ENCODE results near the gene CHPF2. TPM values are rescaled to one million over a fixed set of nuclear protein-coding genes. Genes with fewer than 3 reads are reported as not detected.
A peak's percentile ranks its signal among the peaks of the same experiment; 100 is the strongest.

CHPF2 gene
- total RNA-seq, 1 experiment from 2014 or later = 90.1 TPM

DNA sequence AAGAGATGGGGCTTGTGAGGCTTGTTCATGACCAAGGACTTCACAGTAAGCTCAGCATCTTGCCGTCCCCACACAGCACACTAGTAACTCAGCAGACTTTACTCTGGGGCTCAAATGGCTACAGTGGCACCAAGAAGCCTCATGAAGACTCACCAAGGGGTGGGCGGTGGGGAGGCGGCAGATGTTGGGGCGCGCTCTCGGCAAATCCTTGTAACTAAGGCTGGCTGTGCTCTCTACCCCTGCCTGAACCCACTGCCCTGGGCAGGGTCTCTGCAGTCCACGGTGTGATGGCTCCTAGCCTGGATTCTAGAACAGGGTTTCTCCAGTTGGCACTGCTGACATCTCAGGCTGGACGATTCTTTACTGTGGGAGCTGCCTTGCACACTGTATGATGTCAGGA, 28.6 kb downstream of the CHPF2 start:
- no peak for DNase-seq (ENCODE audit: low read depth)

DNA sequence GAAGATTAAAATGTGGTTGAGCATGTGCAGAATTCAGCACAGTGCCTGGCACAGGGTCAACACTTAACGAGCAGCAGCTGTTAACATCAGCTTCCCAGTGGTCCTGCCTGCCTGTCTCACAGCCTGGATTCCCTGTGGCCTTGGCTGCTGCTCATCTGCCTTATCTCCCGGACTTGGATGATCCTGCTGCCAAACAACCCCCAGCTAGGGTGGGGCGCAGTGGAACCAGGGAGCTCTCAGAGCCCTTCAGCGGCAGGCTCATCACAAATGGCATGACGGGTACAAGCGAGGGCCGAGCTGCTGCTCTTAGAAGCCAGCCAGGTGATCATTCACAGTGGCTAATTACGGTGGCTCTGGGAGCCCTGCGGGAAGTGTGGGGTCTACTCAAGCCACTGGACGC, 29.2 kb downstream of the CHPF2 start:
- DNase-seq (ENCODE audit: low read depth) = no peak

DNA sequence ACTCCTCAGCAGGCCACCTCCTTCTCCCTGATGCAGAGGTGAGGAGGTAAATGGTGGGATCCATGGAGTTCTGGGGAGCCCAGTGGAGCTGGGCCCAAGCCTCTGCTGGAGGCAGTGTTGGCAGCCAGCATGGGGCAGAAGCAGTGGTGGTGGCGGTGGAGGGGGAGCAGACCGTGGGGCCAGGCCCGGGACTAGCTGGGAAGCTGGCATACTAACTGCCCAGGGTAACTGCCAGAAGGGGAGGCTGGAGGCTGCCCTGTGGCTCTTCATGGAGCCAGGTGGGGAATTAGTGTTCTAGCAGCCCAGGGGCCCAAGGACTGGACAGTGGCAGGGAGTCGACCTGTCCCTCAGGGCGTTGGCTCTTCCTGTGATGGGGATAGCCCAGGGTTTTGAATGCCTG, 32.3 kb downstream of the CHPF2 start:
- no peak for DNase-seq (ENCODE audit: low read depth)

DNA sequence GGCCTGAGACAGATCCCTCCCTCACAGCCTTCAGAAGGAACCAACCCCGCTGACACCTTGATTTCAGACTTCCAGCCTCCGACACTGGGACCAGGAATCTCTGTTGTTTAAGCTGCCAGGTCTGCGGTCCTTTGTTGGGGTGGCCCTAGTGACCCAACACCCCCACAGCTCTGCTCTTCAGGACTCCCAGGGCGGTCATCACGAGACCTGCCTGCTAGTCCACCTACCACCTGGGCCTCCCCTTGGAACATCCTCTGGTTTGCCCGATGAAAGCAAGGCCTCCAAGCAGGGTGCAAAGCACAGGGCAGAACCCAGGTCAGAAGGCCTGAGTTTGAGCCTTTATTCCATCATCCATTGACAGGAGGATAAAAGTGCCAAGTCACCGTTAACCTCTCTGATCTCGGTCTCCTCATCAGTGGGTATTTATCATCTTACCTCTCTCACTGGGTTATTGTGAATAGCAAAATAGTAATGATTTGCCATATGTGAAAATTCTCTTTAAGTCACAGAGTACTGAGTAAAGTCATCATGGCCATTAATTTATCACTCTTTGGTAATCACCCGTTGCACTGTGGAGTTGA, 33.2 kb downstream of the CHPF2 start:
- DNase-seq (ENCODE audit: low read depth) = no peak

- no peak for DNase-seq (ENCODE audit: low read depth)
Measured at GRCh38 chr7:151269511-151269910, 37.2 kb downstream of the CHPF2 start.

GRCh38 chr7:151271699-151272355, 39.5 kb downstream of the CHPF2 start:
- no peak for DNase-seq (ENCODE audit: low read depth)

DNA sequence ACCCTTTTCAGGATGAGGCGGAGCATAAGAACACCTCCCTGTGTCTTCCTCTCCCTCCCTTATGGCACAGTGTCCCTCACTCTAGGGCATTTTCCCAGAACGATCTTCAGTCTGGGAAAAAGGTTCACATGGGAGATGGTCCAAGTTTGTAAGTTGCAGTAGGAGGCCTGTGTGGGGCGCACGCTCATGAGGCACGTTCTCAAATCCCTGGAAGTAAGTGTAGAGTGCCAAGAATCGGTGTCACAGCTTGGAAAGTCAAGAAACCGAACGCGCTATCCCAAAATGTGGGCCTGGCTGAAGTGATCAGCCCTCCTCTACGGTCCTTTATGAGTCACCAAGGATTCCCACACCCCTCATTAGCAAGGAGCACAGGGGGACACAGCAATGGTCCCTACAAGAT, 40.1 kb downstream of the CHPF2 start:
- no peak for DNase-seq (ENCODE audit: low read depth)

DNA sequence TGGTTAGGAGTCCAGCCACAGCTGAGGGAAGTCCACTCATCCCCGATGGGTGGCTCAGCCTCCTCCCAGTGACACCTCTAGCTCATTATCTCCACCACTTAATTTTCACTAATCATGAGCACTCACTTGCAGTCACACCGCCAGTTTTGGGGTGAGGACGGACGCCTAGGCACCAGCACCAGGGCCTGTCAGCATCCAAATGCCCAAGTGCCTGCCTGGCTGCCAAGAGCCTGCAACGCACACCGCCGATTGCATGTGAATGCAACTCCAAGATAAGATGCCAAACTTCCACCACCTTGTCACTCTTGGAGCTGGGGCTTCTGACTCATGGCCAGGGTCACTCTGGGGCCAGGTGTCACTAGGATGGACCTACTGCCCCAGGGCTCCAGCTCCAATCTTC, 40.6 kb downstream of the CHPF2 start:
- DNase-seq (ENCODE audit: low read depth) = no peak

GRCh38 chr7:151273651-151274390, 41.5 kb downstream of the CHPF2 start:
- DNase-seq (ENCODE audit: low read depth) = no peak

DNA sequence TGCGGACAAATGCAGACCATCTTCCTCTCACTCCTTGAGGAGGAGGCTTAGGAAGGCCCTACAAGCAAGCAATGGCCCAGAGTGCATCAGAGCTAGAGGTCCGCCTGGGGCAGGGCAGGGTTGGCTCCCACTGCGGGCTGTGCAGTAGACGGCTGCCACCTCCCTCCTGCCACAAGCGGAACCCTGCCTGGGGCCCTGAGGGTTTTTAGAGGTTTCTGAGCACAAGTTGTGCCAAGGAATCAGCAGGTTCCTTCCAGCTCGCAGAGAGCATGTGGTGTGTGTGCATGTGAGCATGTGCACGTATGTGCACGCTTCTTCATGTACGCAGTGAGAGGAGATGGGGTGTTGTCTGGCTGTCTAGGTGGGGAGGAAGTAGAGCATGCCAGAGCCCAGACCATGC, 42.1 kb downstream of the CHPF2 start:
- DNase-seq (ENCODE audit: low read depth) = no peak

GRCh38 chr7:151274936-151275812, 42.9 kb downstream of the CHPF2 start:
- DNase-seq (ENCODE audit: low read depth) = no peak

DNA sequence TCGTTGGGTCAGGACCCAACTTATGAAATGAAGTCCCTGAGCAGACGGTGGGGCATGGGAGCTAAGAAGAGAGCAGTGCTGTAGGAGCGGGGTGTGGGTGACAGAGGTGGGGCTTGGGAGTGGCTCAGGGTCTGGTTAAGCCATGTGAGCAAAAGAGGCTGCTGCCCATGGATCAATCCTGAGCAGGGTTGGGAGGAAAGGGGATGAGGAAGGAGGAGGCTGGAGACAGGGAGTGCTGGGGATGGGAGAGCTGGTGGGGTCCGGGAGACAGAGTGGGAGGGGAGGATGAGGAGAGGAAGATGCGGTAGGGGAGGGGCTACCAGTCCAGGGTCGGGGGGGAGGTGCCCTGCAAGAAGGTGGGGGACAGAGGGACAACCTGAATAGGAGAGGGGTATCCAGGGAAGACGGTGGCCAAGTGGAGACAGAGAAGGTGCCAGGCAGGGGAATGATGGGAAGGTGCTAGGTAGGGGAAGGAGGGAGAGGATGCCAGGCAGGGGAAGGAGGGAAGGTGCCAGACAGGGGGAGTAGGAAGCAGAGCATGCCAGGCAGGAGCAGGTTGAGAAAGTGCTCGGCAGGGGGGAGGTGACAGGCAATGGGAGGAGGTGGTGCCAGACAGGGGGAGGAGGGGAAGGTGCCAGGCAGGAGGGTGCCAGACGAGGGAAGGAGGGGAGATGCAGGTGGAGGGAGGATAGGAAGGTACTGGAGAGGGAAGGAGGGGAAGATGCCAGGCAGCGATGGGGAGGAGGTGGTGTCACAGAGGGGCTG, 43.7 kb downstream of the CHPF2 start:
- no peak for DNase-seq (ENCODE audit: low read depth)

- peak; percentile 28 for DNase-seq (ENCODE audit: low read depth)
Measured at GRCh38 chr7:151276666-151277590, 44.6 kb downstream of the CHPF2 start.

DNA sequence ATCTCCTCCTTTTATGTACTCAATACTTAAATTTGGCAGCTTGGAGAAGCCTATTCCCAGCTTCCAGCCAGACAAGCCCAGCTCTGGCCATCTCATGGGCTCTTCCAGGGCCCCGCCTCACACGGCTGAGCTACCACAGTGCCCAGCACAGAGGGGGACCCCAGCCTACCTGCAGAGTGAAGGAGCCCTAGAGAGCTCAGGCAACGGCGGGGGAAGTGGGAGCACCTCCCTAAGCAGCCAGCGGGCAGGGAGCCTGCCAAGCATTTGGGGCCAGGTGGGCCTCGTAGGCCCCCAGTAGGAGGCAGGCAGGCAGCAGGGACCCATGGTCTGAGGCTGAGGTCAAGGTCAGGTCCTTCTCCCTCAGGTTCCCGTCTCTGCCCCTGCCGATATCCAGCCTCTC, 45.3 kb downstream of the CHPF2 start:
- no peak for DNase-seq (ENCODE audit: low read depth)

- no peak for DNase-seq (ENCODE audit: low read depth)
Measured at GRCh38 chr7:151278949-151279348, 46.7 kb downstream of the CHPF2 start.

- no peak for DNase-seq (ENCODE audit: low read depth)
Measured at GRCh38 chr7:151279868-151280267, 47.6 kb downstream of the CHPF2 start.

GRCh38 chr7:151280388-151281019, 48.2 kb downstream of the CHPF2 start:
- DNase-seq (ENCODE audit: low read depth) = no peak

- DNase-seq (ENCODE audit: low read depth) = no peak
Measured at GRCh38 chr7:151281686-151282085, 49.4 kb downstream of the CHPF2 start.

DNA sequence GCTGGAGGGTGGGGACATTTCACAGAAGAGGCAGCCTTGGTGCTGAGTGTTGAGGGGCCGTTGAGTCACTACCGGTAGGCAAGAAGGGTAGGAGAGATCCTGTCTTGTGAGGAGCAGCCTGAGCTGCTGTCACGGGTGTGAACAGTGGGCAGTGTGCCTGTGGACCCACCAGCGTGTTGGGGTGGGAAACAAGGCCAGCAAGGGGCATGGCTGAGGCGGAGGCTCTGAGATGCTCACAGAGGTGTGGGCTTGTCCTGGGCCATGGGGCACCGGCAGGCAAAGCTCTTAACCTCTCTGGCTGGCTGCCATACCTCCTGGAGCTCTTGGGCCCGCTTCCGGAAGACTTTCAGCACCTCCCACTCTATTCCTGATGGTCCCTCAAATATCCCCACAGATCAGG, 49.8 kb downstream of the CHPF2 start:
- no peak for DNase-seq (ENCODE audit: low read depth)

DNA sequence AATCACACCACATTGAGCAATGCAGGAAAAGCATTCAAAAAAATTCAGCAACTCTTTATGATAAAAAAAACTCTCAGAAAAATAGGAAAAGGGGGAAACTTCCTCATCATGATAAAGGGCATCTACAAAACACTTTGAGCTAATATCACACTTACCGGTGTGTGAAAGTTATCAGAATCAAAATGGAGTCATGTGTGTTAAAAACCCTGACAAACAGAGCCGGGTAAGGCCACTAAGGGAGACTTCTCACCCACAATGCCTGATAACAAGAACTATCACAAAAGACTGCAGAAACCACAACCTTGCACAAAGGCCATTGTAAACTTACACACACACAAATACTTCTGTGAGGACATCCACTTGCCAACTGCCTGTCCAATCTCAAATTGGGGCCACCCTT, 51.0 kb downstream of the CHPF2 start:
- DNase-seq (ENCODE audit: low read depth) = no peak

All from M059J (cell line).